PC-9 (cell line): ENCODE results near the gene ADAMTS19. TPM values are rescaled to one million over a fixed set of nuclear protein-coding genes. Genes with fewer than 3 reads are reported as not detected.

Source experiments
- BruUV-seq: library from RNA; stranded (reverse); fragments of 400-500 nt; replicated peaks from 2 replicates; lab custom pipeline; 2021; lab: Mats Ljungman, UMichigan
- CTCF ChIA-PET: fragments of 300-600 bp; sonication (Branson Sonifier 250); formaldehyde crosslinking; loops from one replicate; lab custom pipeline; 2022; ENCODE audit warnings: antibody characterized with exemption; lab: Charles Lee
- POLR2A ChIA-PET: fragments of 300-600 bp; sonication (Branson Sonifier 250); formaldehyde crosslinking; loops from one replicate; lab custom pipeline; 2022; ENCODE audit warnings: antibody characterized with exemption; ENCODE audit not compliant: unreplicated experiment; lab: Charles Lee
- DNase-seq, 2 experiments: peaks; one replicate each; pipeline versions ENCODE4 v3.0.0 to v3.0.0-alpha.2; 2015 to 2022; ENCODE audit warnings: mixed read lengths in 1 of 2
- H2AFZ ChIP-seq: fragments of 200-600 bp; sonication (generic); 2 replicates; pipeline ENCODE4 v1.8.1; 2017; ENCODE audit warnings: antibody characterized with exemption
- H3F3A ChIP-seq: fragments of 200-600 bp; sonication (generic); 2 replicates; pipeline ENCODE4 v1.8.1; 2017; ENCODE audit warnings: antibody characterized with exemption, mild to moderate bottlenecking, low read depth; ENCODE audit not compliant: insufficient read depth
- H3K27ac ChIP-seq: fragments of 200-600 bp; sonication (generic); 2 replicates; pipeline ENCODE4 v1.6.1; 2016; ENCODE audit warnings: mixed run types
- H3K27me3 ChIP-seq: fragments of 200-600 bp; sonication (generic); 2 replicates; pipeline ENCODE4 v1.6.1; 2016; ENCODE audit warnings: low read depth, mixed run types; ENCODE audit not compliant: insufficient read depth
- H3K36me3 ChIP-seq: fragments of 200-600 bp; sonication (generic); 2 replicates; pipeline ENCODE4 v1.6.1; 2016; ENCODE audit warnings: low read depth, mixed run types
- H3K4me1 ChIP-seq: fragments of 200-600 bp; sonication (generic); replicated peaks from 2 replicates; pipeline ENCODE4 v1.6.1; 2016; ENCODE audit warnings: mixed run types; ENCODE audit not compliant: insufficient read depth
- H3K4me2 ChIP-seq: fragments of 200-600 bp; sonication (generic); 2 replicates; pipeline ENCODE4 v1.6.1; 2017; ENCODE audit warnings: mixed run types
- H3K4me3 ChIP-seq: fragments of 200-600 bp; sonication (generic); 2 replicates; pipeline ENCODE4 v1.6.1; 2016; ENCODE audit warnings: mixed run types
- H3K79me2 ChIP-seq: fragments of 200-600 bp; sonication (generic); 2 replicates; pipeline ENCODE4 v1.6.1; 2017; ENCODE audit warnings: low read depth, mixed run types
- H3K9me2 ChIP-seq: fragments of 200-600 bp; sonication (generic); 2 replicates; pipeline ENCODE4 v1.8.1; 2017; ENCODE audit warnings: mild to moderate bottlenecking; ENCODE audit not compliant: insufficient read depth
- H3K9me3 ChIP-seq: fragments of 200-600 bp; sonication (generic); 2 replicates; pipeline ENCODE4 v1.8.1; 2016; ENCODE audit warnings: low read depth; ENCODE audit not compliant: insufficient read depth
- H4K20me1 ChIP-seq: fragments of 200-600 bp; sonication (generic); 2 replicates; pipeline ENCODE4 v1.8.1; 2017; ENCODE audit not compliant: insufficient read depth
- CTCF ChIP-seq: fragments of 200-600 bp; sonication (generic); conservative IDR thresholded peaks from 2 replicates; pipeline ENCODE4 v1.6.1; 2017; ENCODE audit warnings: mixed run types, antibody characterized with exemption, mild to moderate bottlenecking, moderate library complexity
- EZH2 ChIP-seq: fragments of 200-600 bp; sonication (generic); IDR thresholded peaks from 2 replicates; pipeline ENCODE4 v1.8.0; 2017; ENCODE audit warnings: antibody characterized with exemption, low read depth
- intact Hi-C: fragments of 100-400 bp; cut with micrococcal nuclease; formaldehyde crosslinking; loops from one replicate; pipeline ENCODE4 v1.10.0; 2022; ENCODE audit not compliant: unreplicated experiment
- total RNA-seq: library from RNA; stranded (reverse); gene quantifications from 2 replicates; pipeline ENCODE4 v1.2.3, GENCODE V29; 2021

Gene ADAMTS19
- total RNA-seq, 1 experiment from 2014 or later = not detected

GRCh38 chr5:129743541-129744187 lies 283.6 kb downstream of the ADAMTS19 start:
- Histone ChIP-seq H3K27ac (no peak overlapping the region), H3K4me1 (no peaks in the 10 kb centered on the region), H3K4me2 (no peak overlapping the region), H4K20me1 (no peaks in the 10 kb centered on the region), H3K9me2 (no peaks in the 10 kb centered on the region), H3F3A (no peaks in the 10 kb centered on the region), H3K36me3 (no peaks in the 10 kb centered on the region), H3K27me3 (no peaks in the 10 kb centered on the region), H3K79me2 (no peaks in the 10 kb centered on the region), H3K9me3 (no peaks in the 10 kb centered on the region), H2AFZ (no peak overlapping the region), H3K4me3 (no peak overlapping the region)
- BruUV-seq = no TSS peak
- ChIA-PET CTCF (no interaction called here), POLR2A (no interaction called here)
- intact Hi-C loops = no loop called here
- no peak for DNase-seq
- TF ChIP-seq EZH2 (no peak), CTCF (no peak)

- CTCF ChIA-PET = no interaction called here
- no TSS peak for BruUV-seq
- no peaks in the 10 kb centered on the region for H3K27me3 ChIP-seq
- no peak overlapping the region for H2AFZ ChIP-seq
- H4K20me1 ChIP-seq = no peaks in the 10 kb centered on the region
- H3K4me1 ChIP-seq = no peaks in the 10 kb centered on the region
- DNase-seq = no peak
- no peaks in the 10 kb centered on the region for H3F3A ChIP-seq
- no peak overlapping the region for H3K4me2 ChIP-seq
- no peaks in the 10 kb centered on the region for H3K79me2 ChIP-seq
- H3K4me3 ChIP-seq = no peak overlapping the region
- no peak for TF ChIP-seq EZH2
- no peak for TF ChIP-seq CTCF
- H3K9me2 ChIP-seq = no peaks in the 10 kb centered on the region
- no peak overlapping the region for H3K27ac ChIP-seq
- no peaks in the 10 kb centered on the region for H3K36me3 ChIP-seq
- intact Hi-C loops = no loop called here
- POLR2A ChIA-PET = no interaction called here
- H3K9me3 ChIP-seq = no peaks in the 10 kb centered on the region
These were observed 285.9 kb downstream of the ADAMTS19 start for GRCh38 chr5:129745997-129746396.

GRCh38 chr5:129746876-129747275 lies 286.8 kb downstream of the ADAMTS19 start:
- Histone ChIP-seq H3K27me3 (no peaks in the 10 kb centered on the region), H3K9me3 (no peaks in the 10 kb centered on the region), H3F3A (no peaks in the 10 kb centered on the region), H2AFZ (no peak overlapping the region), H3K27ac (no peak overlapping the region), H3K36me3 (no peaks in the 10 kb centered on the region), H3K4me3 (no peak overlapping the region), H3K9me2 (no peaks in the 10 kb centered on the region), H3K4me1 (no peaks in the 10 kb centered on the region), H3K79me2 (no peaks in the 10 kb centered on the region), H3K4me2 (no peak overlapping the region), H4K20me1 (no peaks in the 10 kb centered on the region)
- ChIA-PET POLR2A (no interaction called here), CTCF (no interaction called here)
- intact Hi-C loops = no loop called here
- BruUV-seq = no TSS peak
- no peak for DNase-seq
- no peak for TF ChIP-seq EZH2
- no peak for TF ChIP-seq CTCF
